Activated naive CD8-positive, alpha-beta T cell treated with anti-CD3 and anti-CD28 coated beads, Interleukin-2, amount 10 ng/mL, durations not matched to agents 7 days and 5 days (primary cell): ENCODE data around the gene AFP. TPM values are rescaled to one million over a fixed set of nuclear protein-coding genes. Genes with fewer than 3 reads are reported as not detected.
"Not testable (repeated sequence)": the region's sequence is repeated elsewhere in the genome, so short reads cannot be mapped to it uniquely, and the experiment has no call there.

Experiments
- ATAC-seq: fragments of 150-1000 bp; cut with Tn5 transposase; one replicate; pipeline ENCODE4 v1.10.0; 2021; ENCODE audit warnings: low read depth, moderate library complexity
- POLR2A ChIA-PET: fragments of 350-600 bp; sonication (Branson Sonifier 250); formaldehyde crosslinking; loops from one replicate; lab custom pipeline; 2021; ENCODE audit warnings: antibody characterized with exemption; lab: Charles Lee
- DNase-seq: peaks from one replicate; pipeline ENCODE4 v3.0.0; 2021
- H3K27ac Mint-ChIP-seq: one replicate; pipeline ENCODE4 v1.8.0; 2022; ENCODE audit warnings: mild to moderate bottlenecking, mixed read lengths
- H3K27me3 Mint-ChIP-seq: one replicate; pipeline ENCODE4 v1.8.0; 2022; ENCODE audit warnings: mild to moderate bottlenecking, moderate library complexity, mixed read lengths
- H3K36me3 Mint-ChIP-seq: one replicate; pipeline ENCODE4 v1.8.0; 2021; ENCODE audit warnings: mild to moderate bottlenecking, mixed read lengths
- H3K4me1 Mint-ChIP-seq: one replicate; pipeline ENCODE4 v1.8.0; 2021; ENCODE audit warnings: mixed read lengths
- H3K4me3 Mint-ChIP-seq: one replicate; pipeline ENCODE4 v1.8.0; 2022; ENCODE audit warnings: mild to moderate bottlenecking, moderate library complexity, mixed read lengths
- H3K9me3 Mint-ChIP-seq: one replicate; pipeline ENCODE4 v1.8.0; 2021; ENCODE audit warnings: mixed read lengths
- total RNA-seq, 2 experiments: library from RNA; stranded (reverse); gene quantifications; one replicate each; pipeline ENCODE4 v1.2.3, GENCODE V29; 2021

AFP gene
- not detected for total RNA-seq

GRCh38 chr4:73435984-73436383, at the start of gene AFP:
AFP (plus strand) TSS chr4:73436221; CDS start chr4:73436263, 42 bp downstream.
- Mint-ChIP-seq H3K4me1 (no peaks in the 10 kb centered on the region), H3K27ac (no peak within 1 kb of the TSS), H3K9me3 (no peaks in the 10 kb centered on the region), H3K4me3 (no peak within 1 kb of the TSS), H3K27me3 (peaks cover 8% of the 10 kb centered on the region), H3K36me3 (no peaks in the 10 kb centered on the region)
- DNase-seq, result no peak
- POLR2A ChIA-PET, result no interaction called here
- no peak for ATAC-seq

GRCh38 chr4:73387552-73387951, 48.5 kb upstream of the AFP start:
- no peak for ATAC-seq
- H3K36me3 Mint-ChIP-seq, result no peaks in the 10 kb centered on the region
- POLR2A ChIA-PET, result no interaction called here
- no peaks in the 10 kb centered on the region for H3K4me1 Mint-ChIP-seq
- no peak for DNase-seq
- no peak overlapping the region for H3K4me3 Mint-ChIP-seq
- peaks cover 1% of the 10 kb centered on the region for H3K9me3 Mint-ChIP-seq
- no peaks in the 10 kb centered on the region for H3K27me3 Mint-ChIP-seq
- no peak overlapping the region for H3K27ac Mint-ChIP-seq

GRCh38 chr4:73388887-73389286, 47.1 kb upstream of the AFP start:
- H3K27me3 Mint-ChIP-seq, result no peaks in the 10 kb centered on the region
- no peak overlapping the region for H3K27ac Mint-ChIP-seq
- H3K4me3 Mint-ChIP-seq, result no peak overlapping the region
- no peaks in the 10 kb centered on the region for H3K4me1 Mint-ChIP-seq
- H3K9me3 Mint-ChIP-seq, result peaks cover 1% of the 10 kb centered on the region
- ATAC-seq (no peak), DNase-seq (no peak)
- no peaks in the 10 kb centered on the region for H3K36me3 Mint-ChIP-seq
- POLR2A ChIA-PET, result no interaction called here

- H3K9me3 Mint-ChIP-seq, DNase-seq, H3K27me3 Mint-ChIP-seq, POLR2A ChIA-PET, H3K36me3 Mint-ChIP-seq, H3K4me3 Mint-ChIP-seq, H3K4me1 Mint-ChIP-seq, H3K27ac Mint-ChIP-seq, ATAC-seq: not testable (repeated sequence)
Measured at GRCh38 chr4:73389663-73390062, 46.4 kb upstream of the AFP start.

GRCh38 chr4:73391774-73392173, 44.2 kb upstream of the AFP start:
- ATAC-seq (no peak), DNase-seq (no peak)
- Mint-ChIP-seq H3K27me3 (no peaks in the 10 kb centered on the region), H3K4me1 (no peaks in the 10 kb centered on the region), H3K9me3 (peaks cover 1% of the 10 kb centered on the region), H3K27ac (no peak overlapping the region), H3K36me3 (no peaks in the 10 kb centered on the region), H3K4me3 (no peak overlapping the region)
- POLR2A ChIA-PET, result no interaction called here

- POLR2A ChIA-PET, result no interaction called here
- Mint-ChIP-seq H3K9me3 (no peaks in the 10 kb centered on the region), H3K27ac (no peak overlapping the region), H3K4me3 (no peak overlapping the region), H3K36me3 (no peaks in the 10 kb centered on the region), H3K27me3 (no peaks in the 10 kb centered on the region), H3K4me1 (no peaks in the 10 kb centered on the region)
- DNase-seq (no peak), ATAC-seq (no peak)
Measured at GRCh38 chr4:73392936-73393335, 43.1 kb upstream of the AFP start.

GRCh38 chr4:73396304-73396703, 39.7 kb upstream of the AFP start:
- Mint-ChIP-seq H3K9me3 (no peaks in the 10 kb centered on the region), H3K27me3 (no peaks in the 10 kb centered on the region), H3K27ac (no peak overlapping the region), H3K36me3 (no peaks in the 10 kb centered on the region), H3K4me3 (no peak overlapping the region), H3K4me1 (no peaks in the 10 kb centered on the region)
- POLR2A ChIA-PET, result no interaction called here
- no peak for DNase-seq
- no peak for ATAC-seq

GRCh38 chr4:73396993-73397972, 38.7 kb upstream of the AFP start:
- Mint-ChIP-seq H3K4me1 (no peaks in the 10 kb centered on the region), H3K9me3 (no peaks in the 10 kb centered on the region), H3K4me3 (no peak overlapping the region), H3K27me3 (no peaks in the 10 kb centered on the region), H3K27ac (no peak overlapping the region), H3K36me3 (no peaks in the 10 kb centered on the region)
- POLR2A ChIA-PET, result no interaction called here
- ATAC-seq (no peak), DNase-seq (no peak)

- Mint-ChIP-seq H3K9me3 (no peaks in the 10 kb centered on the region), H3K36me3 (no peaks in the 10 kb centered on the region), H3K27me3 (no peaks in the 10 kb centered on the region), H3K4me3 (no peak overlapping the region), H3K27ac (no peak overlapping the region), H3K4me1 (no peaks in the 10 kb centered on the region)
- no peak for ATAC-seq
- POLR2A ChIA-PET, result no interaction called here
- no peak for DNase-seq
Measured at GRCh38 chr4:73401412-73401811, 34.6 kb upstream of the AFP start.

- Mint-ChIP-seq H3K4me1 (no peaks in the 10 kb centered on the region), H3K4me3 (no peak within 1 kb of the TSS), H3K9me3 (no peaks in the 10 kb centered on the region), H3K27me3 (no peaks in the 10 kb centered on the region), H3K36me3 (no peaks in the 10 kb centered on the region), H3K27ac (no peak within 1 kb of the TSS)
- no peak for DNase-seq
- no peak for ATAC-seq
- POLR2A ChIA-PET, result no interaction called here
Measured at GRCh38 chr4:73404042-73404441, 32.0 kb upstream of the AFP start, which contains the start of gene ALB. ALB (plus strand) TSS chr4:73404287; CDS start chr4:73404328, 41 bp downstream.

GRCh38 chr4:73404457-73404856, 31.6 kb upstream of the AFP start:
- no peaks in the 10 kb centered on the region for H3K36me3 Mint-ChIP-seq
- no peaks in the 10 kb centered on the region for H3K4me1 Mint-ChIP-seq
- DNase-seq, result no peak
- no peaks in the 10 kb centered on the region for H3K9me3 Mint-ChIP-seq
- POLR2A ChIA-PET, result no interaction called here
- H3K4me3 Mint-ChIP-seq, result no peak overlapping the region
- H3K27me3 Mint-ChIP-seq, result no peaks in the 10 kb centered on the region
- no peak for ATAC-seq
- no peak overlapping the region for H3K27ac Mint-ChIP-seq

GRCh38 chr4:73405138-73405537, 30.9 kb upstream of the AFP start:
- no peak for ATAC-seq
- Mint-ChIP-seq H3K27me3 (no peaks in the 10 kb centered on the region), H3K36me3 (no peaks in the 10 kb centered on the region), H3K4me1 (no peaks in the 10 kb centered on the region), H3K9me3 (no peaks in the 10 kb centered on the region), H3K4me3 (no peak overlapping the region), H3K27ac (no peak overlapping the region)
- POLR2A ChIA-PET, result no interaction called here
- no peak for DNase-seq

GRCh38 chr4:73406548-73406875, 29.5 kb upstream of the AFP start:
- DNase-seq (no peak), ATAC-seq (no peak)
- no peaks in the 10 kb centered on the region for H3K4me1 Mint-ChIP-seq
- H3K4me3 Mint-ChIP-seq, result no peak overlapping the region
- no peaks in the 10 kb centered on the region for H3K27me3 Mint-ChIP-seq
- H3K36me3 Mint-ChIP-seq, result no peaks in the 10 kb centered on the region
- H3K9me3 Mint-ChIP-seq, result no peaks in the 10 kb centered on the region
- no peak overlapping the region for H3K27ac Mint-ChIP-seq
- POLR2A ChIA-PET, result no interaction called here

GRCh38 chr4:73407227-73407673, 28.8 kb upstream of the AFP start:
- no peaks in the 10 kb centered on the region for H3K9me3 Mint-ChIP-seq
- H3K36me3 Mint-ChIP-seq, result no peaks in the 10 kb centered on the region
- DNase-seq, result no peak
- H3K4me3 Mint-ChIP-seq, result no peak overlapping the region
- ATAC-seq, result no peak
- H3K4me1 Mint-ChIP-seq, result no peaks in the 10 kb centered on the region
- no peak overlapping the region for H3K27ac Mint-ChIP-seq
- POLR2A ChIA-PET, result no interaction called here
- no peaks in the 10 kb centered on the region for H3K27me3 Mint-ChIP-seq
